Ascending aorta (tissue), 2 donors: ENCODE results near the gene ZFYVE16. TPM values are rescaled to one million over a fixed set of nuclear protein-coding genes. Genes with fewer than 3 reads are reported as not detected.

Experiments used
- DNase-seq, 2 donors: peaks; one replicate each; pipeline ENCODE4 v3.0.0-alpha.2; 2019; ENCODE audit warnings: low spot score in 2 of 2
- H3K27ac ChIP-seq, 2 donors: fragments of 200-600 bp; sonication (generic); one replicate each; pipeline ENCODE4 v1.5.1; 2016 to 2017; ENCODE audit warnings: mild to moderate bottlenecking in 1 of 2
- H3K27me3 ChIP-seq: fragments of 200-600 bp; sonication (generic); one replicate; pipeline ENCODE4 v1.5.1; 2017
- H3K36me3 ChIP-seq, 2 donors: fragments of 200-600 bp; sonication (generic); one replicate each; pipeline ENCODE4 v1.5.1; 2016
- H3K4me1 ChIP-seq, 2 donors: fragments of 200-600 bp; sonication (generic); one replicate each; pipeline ENCODE4 v1.5.1; 2016 to 2017; ENCODE audit warnings: mild to moderate bottlenecking in 1 of 2
- H3K4me3 ChIP-seq, 2 donors: fragments of 200-600 bp; sonication (generic); one replicate each; pipeline ENCODE4 v1.5.1; 2016 to 2017; ENCODE audit warnings: mild to moderate bottlenecking in 1 of 2
- H3K9me3 ChIP-seq, 2 donors: fragments of 200-600 bp; sonication (generic); one replicate each; pipeline ENCODE4 v1.5.1; 2016
- intact Hi-C: fragments of 100-400 bp; cut with DNase I; formaldehyde crosslinking; loops from one replicate; pipeline ENCODE4 v1.15.1; 2023
- total RNA-seq: library from RNA; depleted of rRNA; stranded (reverse); fragments of >200 nt; gene quantifications from one replicate; pipeline ENCODE4 v1.1.0, GENCODE V29; 2016
- TF ChIP-seq, protein P1 (sequence below), 3 experiments: fragments of 200-600 bp in 2 of 3; fragments of 450-650 bp in 1 of 3; sonication (generic) in 2 of 3; IDR thresholded peaks; one replicate each; pipeline ENCODE4 v1.5.1; 2016 to 2019; ENCODE audit warnings: antibody characterized with exemption in 3 of 3, mild to moderate bottlenecking in 1 of 3, moderate library complexity in 1 of 3

ZFYVE16 gene
- total RNA-seq, 1 donor from 2014 or later, result 10.0 TPM

DNA sequence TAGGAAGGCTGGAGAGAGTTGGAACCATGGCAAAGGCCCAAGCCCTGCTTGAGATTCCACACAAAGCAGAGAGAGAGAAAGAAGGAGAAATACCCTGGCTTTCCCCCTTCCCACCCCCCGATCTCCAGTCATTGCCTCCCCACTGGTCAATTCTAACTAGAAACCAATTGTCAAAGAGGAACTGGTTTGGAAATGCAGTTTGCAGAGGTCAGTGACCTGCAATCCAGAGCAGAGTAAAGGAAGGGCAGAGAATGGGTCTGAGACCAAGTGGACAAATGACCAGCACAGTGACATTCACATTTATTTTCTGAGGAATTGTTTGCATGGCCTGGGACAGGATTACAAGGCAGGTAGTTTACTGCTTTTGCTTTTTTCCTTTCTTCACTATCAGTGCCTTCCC, 37.5 kb upstream of the ZFYVE16 start:
- TF ChIP-seq, protein P1, sequence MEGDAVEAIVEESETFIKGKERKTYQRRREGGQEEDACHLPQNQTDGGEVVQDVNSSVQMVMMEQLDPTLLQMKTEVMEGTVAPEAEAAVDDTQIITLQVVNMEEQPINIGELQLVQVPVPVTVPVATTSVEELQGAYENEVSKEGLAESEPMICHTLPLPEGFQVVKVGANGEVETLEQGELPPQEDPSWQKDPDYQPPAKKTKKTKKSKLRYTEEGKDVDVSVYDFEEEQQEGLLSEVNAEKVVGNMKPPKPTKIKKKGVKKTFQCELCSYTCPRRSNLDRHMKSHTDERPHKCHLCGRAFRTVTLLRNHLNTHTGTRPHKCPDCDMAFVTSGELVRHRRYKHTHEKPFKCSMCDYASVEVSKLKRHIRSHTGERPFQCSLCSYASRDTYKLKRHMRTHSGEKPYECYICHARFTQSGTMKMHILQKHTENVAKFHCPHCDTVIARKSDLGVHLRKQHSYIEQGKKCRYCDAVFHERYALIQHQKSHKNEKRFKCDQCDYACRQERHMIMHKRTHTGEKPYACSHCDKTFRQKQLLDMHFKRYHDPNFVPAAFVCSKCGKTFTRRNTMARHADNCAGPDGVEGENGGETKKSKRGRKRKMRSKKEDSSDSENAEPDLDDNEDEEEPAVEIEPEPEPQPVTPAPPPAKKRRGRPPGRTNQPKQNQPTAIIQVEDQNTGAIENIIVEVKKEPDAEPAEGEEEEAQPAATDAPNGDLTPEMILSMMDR (IDR thresholded peaks at IDR 0.05), result no peak
- Histone ChIP-seq H3K9me3 (no peaks in the 10 kb centered on the region), H3K4me3 (no peak overlapping the region), H3K27me3 (no peaks in the 10 kb centered on the region), H3K27ac (no peak overlapping the region), H3K4me1 (no peaks in the 10 kb centered on the region), H3K36me3 (no peaks in the 10 kb centered on the region)
- no peak for DNase-seq
- intact Hi-C loops, result no loop called here

DNA sequence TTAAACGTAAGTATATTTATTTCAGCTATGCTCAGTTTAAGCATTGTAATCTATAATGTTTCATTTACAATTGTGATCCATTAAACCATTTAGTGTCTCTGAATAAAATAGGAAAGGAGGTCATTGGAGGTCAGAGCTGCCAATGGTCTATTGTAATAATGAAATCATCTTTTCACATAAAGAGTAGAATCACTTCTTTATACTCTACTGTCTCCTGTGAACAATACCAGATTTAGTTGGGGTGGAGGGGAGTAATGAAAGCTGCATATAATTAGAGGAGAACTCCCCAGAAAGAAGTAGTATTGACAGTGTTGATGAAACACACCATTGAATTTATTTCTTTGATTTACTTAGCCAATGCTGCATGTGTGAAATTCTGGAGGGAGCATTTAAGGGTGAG, 35.1 kb upstream of the ZFYVE16 start:
- no peaks in the 10 kb centered on the region for H3K36me3 ChIP-seq
- TF ChIP-seq, protein P1 (IDR thresholded peaks at IDR 0.05), result no peak
- no peaks in the 10 kb centered on the region for H3K9me3 ChIP-seq
- DNase-seq, result no peak
- no peak overlapping the region for H3K27ac ChIP-seq
- no peaks in the 10 kb centered on the region for H3K4me1 ChIP-seq
- H3K27me3 ChIP-seq, result no peaks in the 10 kb centered on the region
- intact Hi-C loops, result no loop called here
- H3K4me3 ChIP-seq, result no peak overlapping the region

DNA sequence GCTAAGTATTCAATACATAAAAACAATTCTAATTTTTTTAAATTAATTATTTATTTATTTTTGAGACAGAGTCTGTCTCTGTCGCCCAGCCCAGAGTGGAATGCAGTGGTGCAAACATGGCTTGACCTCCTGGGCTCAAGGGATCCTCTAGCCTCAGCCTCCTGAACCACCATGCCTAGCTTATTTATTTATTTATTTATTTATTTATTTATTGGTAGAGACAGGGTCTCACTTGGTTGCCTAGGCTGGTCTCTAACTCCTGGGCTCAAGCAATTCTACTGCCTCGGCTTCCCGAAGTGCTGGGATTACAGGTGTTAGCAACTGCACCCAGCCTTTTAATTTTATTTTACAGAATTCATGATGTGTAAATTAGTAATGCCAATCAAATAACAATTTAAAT, 33.7 kb upstream of the ZFYVE16 start:
- TF ChIP-seq, protein P1 (IDR thresholded peaks at IDR 0.05), result no peak
- no peak for DNase-seq
- Histone ChIP-seq H3K4me3 (no peak overlapping the region), H3K9me3 (no peaks in the 10 kb centered on the region), H3K4me1 (no peaks in the 10 kb centered on the region), H3K36me3 (no peaks in the 10 kb centered on the region), H3K27ac (no peak overlapping the region), H3K27me3 (no peaks in the 10 kb centered on the region)
- intact Hi-C loops, result no loop called here

DNA sequence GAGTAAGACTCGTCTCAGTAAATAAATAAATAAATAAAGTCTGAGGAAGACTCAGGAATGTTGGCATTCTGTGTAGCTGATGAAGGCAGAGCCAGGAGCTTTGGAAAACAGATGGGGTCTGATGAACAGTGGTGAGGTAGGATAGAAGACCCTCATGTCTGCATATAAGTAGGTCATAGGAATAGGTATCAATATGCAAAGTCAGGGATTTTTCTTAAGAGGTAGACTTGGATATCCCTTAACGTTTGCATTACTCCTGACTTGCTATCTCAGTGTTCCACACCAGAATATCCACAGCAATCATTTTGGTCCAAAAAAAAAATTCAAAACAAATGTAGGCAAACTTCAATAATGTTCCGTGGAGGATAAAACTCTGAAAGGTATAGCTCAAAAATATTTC, 31.3 kb upstream of the ZFYVE16 start:
- Histone ChIP-seq H3K4me3 (no peak overlapping the region), H3K27ac (no peak overlapping the region), H3K4me1 (no peaks in the 10 kb centered on the region), H3K27me3 (no peaks in the 10 kb centered on the region), H3K9me3 (no peaks in the 10 kb centered on the region), H3K36me3 (no peaks in the 10 kb centered on the region)
- DNase-seq, result no peak
- intact Hi-C loops, result no loop called here
- TF ChIP-seq, protein P1 (IDR thresholded peaks at IDR 0.05), result no peak

DNA sequence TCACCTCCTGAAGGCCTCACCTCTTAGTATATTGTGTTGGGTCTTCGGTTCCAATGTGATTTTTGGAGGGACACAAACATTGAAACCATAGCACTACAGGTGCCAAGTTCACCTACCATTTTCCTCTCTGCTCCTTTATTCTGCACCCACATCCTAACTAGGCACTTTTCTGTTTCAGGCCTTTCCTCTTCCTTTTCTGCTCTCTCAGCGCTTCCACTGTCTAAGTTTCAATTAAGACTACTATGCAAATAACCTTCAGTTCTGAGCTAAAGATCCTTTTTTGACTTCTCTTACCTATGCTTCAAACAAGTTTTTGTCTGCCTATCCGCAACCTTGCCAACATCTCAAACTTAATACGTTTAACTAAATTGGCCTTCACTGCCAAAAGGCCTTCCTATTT, 25.4 kb upstream of the ZFYVE16 start:
- H3K27ac ChIP-seq, result no peak overlapping the region
- no peak overlapping the region for H3K4me3 ChIP-seq
- H3K36me3 ChIP-seq, result no peaks in the 10 kb centered on the region
- H3K27me3 ChIP-seq, result no peaks in the 10 kb centered on the region
- no peak for DNase-seq
- no peaks in the 10 kb centered on the region for H3K9me3 ChIP-seq
- H3K4me1 ChIP-seq, result no peaks in the 10 kb centered on the region
- intact Hi-C loops, result no loop called here
- TF ChIP-seq, protein P1 (IDR thresholded peaks at IDR 0.05), result no peak

DNA sequence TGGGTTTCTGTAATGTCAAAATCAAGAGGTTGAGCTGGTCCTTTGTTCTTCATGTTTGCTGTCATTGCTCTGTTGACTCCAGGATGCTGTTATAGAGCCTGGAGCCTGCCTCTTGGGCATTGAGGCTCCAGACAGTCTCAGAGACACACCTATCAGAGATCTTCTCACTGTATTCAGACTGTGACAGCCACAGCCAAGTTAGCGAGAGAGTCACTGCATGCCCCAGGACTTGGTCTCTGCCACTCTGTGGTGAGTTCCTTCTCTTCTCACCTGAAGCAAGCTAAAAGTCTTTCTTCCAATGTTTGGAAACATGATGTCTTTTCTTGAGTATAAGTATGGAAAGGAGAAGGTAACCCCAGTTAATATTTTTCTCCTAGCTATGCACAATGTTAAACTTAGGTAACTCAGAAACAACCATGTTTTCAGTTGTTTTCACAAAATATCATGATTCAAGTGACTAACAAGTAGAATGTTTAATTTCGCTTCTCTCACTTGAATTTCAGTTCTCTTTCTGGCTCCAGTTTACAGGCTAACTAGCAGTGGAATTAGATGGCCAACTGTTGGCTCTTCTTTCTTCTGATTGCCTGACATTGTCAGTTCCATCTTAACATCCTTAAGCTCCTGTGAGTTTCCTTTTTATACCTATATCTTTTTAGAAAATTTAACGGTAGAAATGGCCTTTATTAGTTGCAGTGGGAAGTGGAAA, 20.6 kb upstream of the ZFYVE16 start:
- intact Hi-C loops, result no loop called here
- DNase-seq, result no peak
- no peaks in the 10 kb centered on the region for H3K36me3 ChIP-seq
- H3K4me1 ChIP-seq, result no peaks in the 10 kb centered on the region
- no peaks in the 10 kb centered on the region for H3K27me3 ChIP-seq
- H3K9me3 ChIP-seq, result no peaks in the 10 kb centered on the region
- TF ChIP-seq, protein P1 (IDR thresholded peaks at IDR 0.05), result no peak
- H3K4me3 ChIP-seq, result no peak overlapping the region
- no peak overlapping the region for H3K27ac ChIP-seq
